Lower leg skin (tissue), 4 donors: Measurements from ENCODE around the gene GPR162. TPM values are rescaled to one million over a fixed set of nuclear protein-coding genes. Genes with fewer than 3 reads are reported as not detected.
A peak's percentile ranks its signal among the peaks of the same experiment; 100 is the strongest.

Source experiments
- DNase-seq, 2 donors: peaks; one replicate each; pipeline ENCODE4 v3.0.0-alpha.2; 2019; ENCODE audit warnings: low spot score in 2 of 2
- H3K4me3 ChIP-seq: fragments of 200-600 bp; sonication (generic); 2 replicates; pipeline ENCODE4 v1.5.1; 2017; ENCODE audit warnings: mild to moderate bottlenecking, low read depth; ENCODE audit not compliant: poor library complexity, severe bottlenecking
- POLR2A ChIP-seq, 2 donors: fragments of 450-650 bp; IDR thresholded peaks; one replicate each; pipeline ENCODE4 v1.6.1; 2016 to 2017; ENCODE audit warnings: antibody characterized with exemption in 2 of 2, mild to moderate bottlenecking in 1 of 2, moderate library complexity in 1 of 2
- WGBS, 2 donors: methylation state at CpG; one replicate each; pipeline ENCODE4 v1.1.5; 2018; 5-methylcytosine and 5-hydroxymethylcytosine counted together
- intact Hi-C: fragments of 100-400 bp; cut with DNase I; formaldehyde crosslinking; loops from one replicate; pipeline ENCODE4 v1.15.0; 2023; ENCODE audit warnings: low total_unique reads
- total RNA-seq, 4 donors: library from RNA; depleted of rRNA; stranded (reverse); fragments of >200 nt; gene quantifications; one replicate each; pipeline ENCODE4 v1.1.0, GENCODE V29; 2016
- TF ChIP-seq, protein P1 (sequence below), 3 donors: fragments of 450-650 bp; IDR thresholded peaks; one replicate each; pipeline ENCODE4 v1.5.1; 2016; ENCODE audit warnings: antibody characterized with exemption in 3 of 3, mild to moderate bottlenecking in 3 of 3, moderate library complexity in 2 of 3

GPR162 gene
- total RNA-seq, 4 donors from 2014 or later, result 0.65 to 1.4 (median 1.3) TPM; not detected in 1

DNA sequence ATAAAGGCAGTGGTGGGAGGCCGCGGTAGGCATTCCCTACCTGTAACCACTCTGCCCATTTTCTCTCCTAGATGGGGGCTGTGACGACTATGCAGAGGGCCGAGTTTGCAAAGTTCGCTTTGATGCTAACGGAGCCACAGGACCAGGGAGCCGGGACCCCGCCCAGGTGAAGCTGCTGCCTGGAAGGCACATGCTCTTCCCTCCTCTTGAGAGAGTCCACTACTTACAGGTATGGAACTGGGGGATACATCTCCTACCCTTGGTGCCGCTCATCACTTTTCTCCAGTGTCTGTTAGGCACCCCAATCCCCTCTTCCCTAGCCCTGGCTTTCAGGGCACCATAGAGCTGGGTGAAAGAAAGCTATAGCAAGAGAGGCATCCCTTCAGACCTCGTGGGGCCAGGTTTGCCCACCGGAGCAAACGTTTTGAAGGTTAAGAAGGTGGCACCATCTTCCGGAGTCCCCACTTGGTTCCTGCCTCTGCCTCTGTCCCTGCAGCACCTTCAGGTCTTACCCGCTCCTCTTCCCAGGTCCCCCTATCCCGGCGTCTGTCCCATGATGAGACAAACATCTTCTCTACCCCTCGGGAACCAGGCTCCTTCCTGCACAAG, 4.6 kb downstream of the GPR162 start:
- DNase-seq, result peak in 1 of 2 donors; percentile 81
- intact Hi-C loops, result loop anchor here (5.0 kb wide), 1 partner anchor 209 kb away; no protein-coding TSS in a partner anchor
- H3K4me3 ChIP-seq, result no peak overlapping the region
- TF ChIP-seq POLR2A (IDR thresholded peaks at IDR 0.05), result no peak
- TF ChIP-seq, protein P1, sequence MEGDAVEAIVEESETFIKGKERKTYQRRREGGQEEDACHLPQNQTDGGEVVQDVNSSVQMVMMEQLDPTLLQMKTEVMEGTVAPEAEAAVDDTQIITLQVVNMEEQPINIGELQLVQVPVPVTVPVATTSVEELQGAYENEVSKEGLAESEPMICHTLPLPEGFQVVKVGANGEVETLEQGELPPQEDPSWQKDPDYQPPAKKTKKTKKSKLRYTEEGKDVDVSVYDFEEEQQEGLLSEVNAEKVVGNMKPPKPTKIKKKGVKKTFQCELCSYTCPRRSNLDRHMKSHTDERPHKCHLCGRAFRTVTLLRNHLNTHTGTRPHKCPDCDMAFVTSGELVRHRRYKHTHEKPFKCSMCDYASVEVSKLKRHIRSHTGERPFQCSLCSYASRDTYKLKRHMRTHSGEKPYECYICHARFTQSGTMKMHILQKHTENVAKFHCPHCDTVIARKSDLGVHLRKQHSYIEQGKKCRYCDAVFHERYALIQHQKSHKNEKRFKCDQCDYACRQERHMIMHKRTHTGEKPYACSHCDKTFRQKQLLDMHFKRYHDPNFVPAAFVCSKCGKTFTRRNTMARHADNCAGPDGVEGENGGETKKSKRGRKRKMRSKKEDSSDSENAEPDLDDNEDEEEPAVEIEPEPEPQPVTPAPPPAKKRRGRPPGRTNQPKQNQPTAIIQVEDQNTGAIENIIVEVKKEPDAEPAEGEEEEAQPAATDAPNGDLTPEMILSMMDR (IDR thresholded peaks at IDR 0.05), result no peak
- WGBS, 2 donors, result 73 to 81% methylated on average over 17 of the region's 17 CpGs

DNA sequence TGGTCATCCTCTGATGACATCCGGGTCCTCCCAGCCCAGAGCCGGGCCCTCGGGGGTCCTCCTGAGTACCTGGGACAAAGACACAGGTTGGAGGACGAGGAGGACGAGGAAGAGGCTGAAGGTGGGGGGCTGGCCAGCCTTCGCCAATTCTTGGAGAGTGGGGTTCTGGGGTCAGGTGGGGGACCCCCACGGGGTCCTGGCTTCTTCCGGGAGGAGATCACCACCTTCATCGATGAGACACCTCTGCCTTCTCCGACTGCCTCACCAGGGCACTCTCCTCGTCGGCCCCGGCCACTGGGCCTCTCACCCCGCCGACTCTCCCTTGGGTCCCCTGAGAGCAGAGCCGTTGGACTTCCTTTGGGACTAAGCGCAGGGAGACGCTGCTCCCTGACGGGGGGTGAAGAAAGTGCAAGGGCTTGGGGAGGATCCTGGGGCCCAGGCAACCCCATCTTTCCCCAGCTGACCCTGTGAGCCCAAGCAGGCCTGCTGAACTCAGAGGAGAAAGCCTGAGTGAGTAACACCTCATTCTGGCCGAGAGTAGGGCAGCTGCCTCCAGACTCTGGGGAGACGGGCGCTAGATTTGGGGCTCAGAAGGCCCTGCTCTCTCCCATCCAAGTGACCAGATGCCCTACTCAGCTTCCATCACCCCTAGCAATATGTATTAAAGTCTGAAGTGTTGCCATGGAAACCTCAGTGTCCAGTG, 5.3 kb downstream of the GPR162 start:
- H3K4me3 ChIP-seq, result no peak overlapping the region
- TF ChIP-seq, protein P1 (IDR thresholded peaks at IDR 0.05), result no peak
- TF ChIP-seq POLR2A (IDR thresholded peaks at IDR 0.05), result no peak
- 71 to 72% methylated on average over 22 of the region's 22 CpGs for WGBS, 2 donors
- intact Hi-C loops, result loop anchor here (5.0 kb wide), 1 partner anchor 210 kb away; no protein-coding TSS in a partner anchor
- DNase-seq, result peak in 1 of 2 donors; percentile 85

- no peak overlapping the region for H3K4me3 ChIP-seq
- peak; percentile 86 to 97 for DNase-seq
- TF ChIP-seq POLR2A (IDR thresholded peaks at IDR 0.05), result no peak
- TF ChIP-seq, protein P1 (IDR thresholded peaks at IDR 0.05), result no peak
- intact Hi-C loops, result loop anchor here (5.0 kb wide), 1 partner anchor 210 kb away; no protein-coding TSS in a partner anchor
- WGBS, 2 donors, result 4 to 5% methylated on average over 7 to 8 of the region's 8 CpGs
These were observed 5.9 kb downstream of the GPR162 start for GRCh38 chr12:6827437-6827911.

- intact Hi-C loops, result loop anchor here (5.0 kb wide), 1 partner anchor 211 kb away; no protein-coding TSS in a partner anchor
- TF ChIP-seq, protein P1 (IDR thresholded peaks at IDR 0.05), result no peak
- TF ChIP-seq POLR2A (IDR thresholded peaks at IDR 0.05), result no peak
- peak within 1 kb of the TSS; percentile 68 for H3K4me3 ChIP-seq
- 1% methylated on average over 18 to 30 of the region's 60 CpGs for WGBS, 2 donors
- DNase-seq, result peak in 1 of 2 donors; percentile 87
These were observed 6.6 kb downstream of the GPR162 start, which contains the start of gene P3H3 for GRCh38 chr12:6827982-6828780. Gene P3H3, plus strand, starts transcription at chr12:6828407. Its CDS starts 34 bp downstream, at chr12:6828441.

DNA sequence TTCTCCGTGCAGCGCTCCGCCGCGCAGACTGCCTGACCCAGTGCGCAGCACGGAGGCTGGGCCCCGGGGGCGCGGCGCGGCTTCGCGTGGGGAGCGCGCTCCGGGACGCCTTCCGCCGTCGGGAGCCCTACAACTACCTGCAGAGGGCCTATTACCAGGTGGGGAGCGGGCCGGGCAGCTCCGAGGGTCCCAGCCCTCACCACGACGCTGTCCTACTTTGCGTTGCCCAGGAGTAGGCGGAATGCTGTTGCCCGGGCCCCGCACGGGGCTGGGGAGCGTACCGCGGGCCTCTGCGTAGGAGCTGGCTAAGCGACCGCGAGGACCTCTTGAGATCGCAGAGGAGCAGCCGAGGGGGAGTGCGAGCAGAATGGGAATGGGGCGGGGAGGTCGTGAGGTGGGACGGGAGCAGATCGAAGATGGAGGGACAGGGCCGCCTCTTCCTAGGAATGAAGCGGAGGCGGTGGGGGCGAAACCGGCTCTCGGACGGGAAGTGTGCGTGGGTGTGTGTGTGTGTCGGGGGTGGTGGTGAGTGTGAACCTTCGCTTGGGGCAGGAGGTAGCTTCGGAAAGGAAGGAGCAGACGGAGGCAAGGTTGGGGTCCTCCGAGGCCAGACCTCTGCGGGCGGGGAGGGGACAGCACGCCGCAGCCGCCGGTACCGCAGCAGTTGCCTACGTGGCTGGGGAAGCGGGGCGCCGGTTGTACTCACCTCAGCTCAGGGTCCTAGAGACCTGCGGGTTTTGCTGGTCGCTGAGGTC, 7.3 kb downstream of the GPR162 start:
- WGBS, 2 donors, result 1% methylated on average over 45 to 50 of the region's 71 CpGs
- intact Hi-C loops, result loop anchor here (5.0 kb wide), 1 partner anchor 212 kb away; no protein-coding TSS in a partner anchor

More for the DNA sequence above, 7.3 kb downstream of the GPR162 start:
- peak overlapping the region; percentile 68 for H3K4me3 ChIP-seq
- TF ChIP-seq, protein P1 (IDR thresholded peaks at IDR 0.05), result no peak
- TF ChIP-seq POLR2A (IDR thresholded peaks at IDR 0.05), result no peak
- peak in 1 of 2 donors; percentile 93 for DNase-seq
